NOMO-1 treated with dmso at 0.1 percent for 144 hours (cell line): ENCODE data around the gene DUSP7.
A peak's percentile ranks its signal among the peaks of the same experiment; 100 is the strongest.

Experiments
- DNase-seq: peaks from one replicate; lab custom pipeline; 2025; ENCODE audit not compliant: unreplicated experiment; lab: John Stamatoyannopoulos, UW

Gene DUSP7

GRCh38 chr3:52068730-52069129, 12.4 kb upstream of the DUSP7 start:
- DNase-seq, result no peak

GRCh38 chr3:52068055-52068571, 11.7 kb upstream of the DUSP7 start:
- DNase-seq, result no peak

GRCh38 chr3:52067526-52067925, 11.2 kb upstream of the DUSP7 start:
- DNase-seq, result no peak

- no peak for DNase-seq
Measured at GRCh38 chr3:52067046-52067445, 10.7 kb upstream of the DUSP7 start.

GRCh38 chr3:52065264-52065756, 8.9 kb upstream of the DUSP7 start:
- DNase-seq, result no peak

GRCh38 chr3:52064561-52064960, 8.2 kb upstream of the DUSP7 start:
- DNase-seq, result no peak

GRCh38 chr3:52063026-52063723, 6.8 kb upstream of the DUSP7 start:
- no peak for DNase-seq

GRCh38 chr3:52062505-52062904, 6.1 kb upstream of the DUSP7 start:
- DNase-seq, result peak; percentile 64

- DNase-seq, result no peak
Measured at GRCh38 chr3:52061121-52061910, 4.9 kb upstream of the DUSP7 start.

- DNase-seq, result no peak
Measured at GRCh38 chr3:52059781-52060180, 3.4 kb upstream of the DUSP7 start.

- no peak for DNase-seq
Measured at GRCh38 chr3:52057812-52058495, 1.6 kb upstream of the DUSP7 start.

GRCh38 chr3:52056968-52057811, 819 bp upstream of the DUSP7 start:
- peak; percentile 99 for DNase-seq

- DNase-seq, result peak; percentile 10
Measured at GRCh38 chr3:52055537-52056351, 627 bp downstream of the DUSP7 start.

- DNase-seq, result no peak
Measured at GRCh38 chr3:52054661-52055511, 1.5 kb downstream of the DUSP7 start.

- DNase-seq, result no peak
Measured at GRCh38 chr3:52053307-52054304, 2.8 kb downstream of the DUSP7 start.

GRCh38 chr3:52052831-52053306, 3.5 kb downstream of the DUSP7 start:
- DNase-seq, result peak; percentile 38

GRCh38 chr3:52051444-52051843, 4.9 kb downstream of the DUSP7 start:
- DNase-seq, result no peak
